Left lung (tissue), 10 donors: Measurements from ENCODE around the gene MYH10. TPM values are rescaled to one million over a fixed set of nuclear protein-coding genes. Genes with fewer than 3 reads are reported as not detected.

Experiments
- ATAC-seq: fragments of 200-7000 bp; cut with Tn5 transposase; one replicate; pipeline ENCODE4 v1.9.1; 2020; ENCODE audit warnings: moderate library complexity
- DNase-seq, 4 donors: peaks; one replicate each; pipeline ENCODE4 v3.0.0-alpha.2; 2013 to 2020
- H3K27ac ChIP-seq, 2 donors: fragments of 200-600 bp; sonication (generic) in 1 of 2; one replicate each; pipeline versions ENCODE4 v1.5.0 to v1.8.0; 2020 to 2021
- H3K27me3 ChIP-seq, 2 donors: fragments of 200-600 bp; sonication (generic) in 1 of 2; one replicate each; pipeline versions ENCODE4 v1.5.0 to v1.8.0; 2020 to 2021
- H3K36me3 ChIP-seq, 2 donors: fragments of 200-600 bp; sonication (generic) in 1 of 2; one replicate each; pipeline versions ENCODE4 v1.5.0 to v1.8.0; 2020 to 2021
- H3K4me1 ChIP-seq, 2 donors: fragments of 200-600 bp; one replicate each; pipeline ENCODE4 v1.8.0; 2021
- H3K4me3 ChIP-seq, 2 donors: fragments of 200-600 bp; sonication (generic) in 1 of 2; one replicate each; pipeline versions ENCODE4 v1.5.0 to v1.8.0; 2020 to 2021; ENCODE audit warnings: mild to moderate bottlenecking in 1 of 2
- H3K9me3 ChIP-seq, 2 donors: fragments of 200-600 bp; sonication (generic) in 1 of 2; one replicate each; pipeline versions ENCODE4 v1.5.0 to v1.8.0; 2020 to 2021
- intact Hi-C, 2 donors: fragments of 100-400 bp; cut with DNase I; formaldehyde crosslinking; loops; one replicate each; pipeline versions ENCODE4 v1.11.2 to v1.14.2; 2022
- polyA plus RNA-seq, 6 donors: library from polyadenylated mRNA; unstranded; fragments of 120-200 nt; gene quantifications; one replicate each; pipeline ENCODE4 v1.2.1, GENCODE V29; 2013; ENCODE audit not compliant: insufficient read length in 6 of 6
- total RNA-seq, 2 donors: library from RNA; stranded (reverse); fragmentation: NEBNext Ultra II Directional; extraction: Animal tissue kit (Norgen Biotek cat#: 25700); gene quantifications; one replicate each; pipeline ENCODE4 v1.2.1, GENCODE V29; 2021
- TF ChIP-seq, protein P1 (sequence below), 2 donors: fragments of 200-600 bp; sonication (generic) in 1 of 2; IDR thresholded peaks; one replicate each; pipeline versions ENCODE4 v1.5.0 to v1.8.0; 2021; ENCODE audit warnings: antibody characterized with exemption in 2 of 2
- donor health status: DM: no; HTN: yes; CAD: no.
- donor health status: DM: no; HTN: no; CAD: no.

MYH10 gene
- total and polyA plus RNA-seq, 8 donors = 70.9 to 196 (median 151) TPM

GRCh38 chr17:8496081-8496480, 134.4 kb downstream of the MYH10 start:
- TF ChIP-seq, protein P1, sequence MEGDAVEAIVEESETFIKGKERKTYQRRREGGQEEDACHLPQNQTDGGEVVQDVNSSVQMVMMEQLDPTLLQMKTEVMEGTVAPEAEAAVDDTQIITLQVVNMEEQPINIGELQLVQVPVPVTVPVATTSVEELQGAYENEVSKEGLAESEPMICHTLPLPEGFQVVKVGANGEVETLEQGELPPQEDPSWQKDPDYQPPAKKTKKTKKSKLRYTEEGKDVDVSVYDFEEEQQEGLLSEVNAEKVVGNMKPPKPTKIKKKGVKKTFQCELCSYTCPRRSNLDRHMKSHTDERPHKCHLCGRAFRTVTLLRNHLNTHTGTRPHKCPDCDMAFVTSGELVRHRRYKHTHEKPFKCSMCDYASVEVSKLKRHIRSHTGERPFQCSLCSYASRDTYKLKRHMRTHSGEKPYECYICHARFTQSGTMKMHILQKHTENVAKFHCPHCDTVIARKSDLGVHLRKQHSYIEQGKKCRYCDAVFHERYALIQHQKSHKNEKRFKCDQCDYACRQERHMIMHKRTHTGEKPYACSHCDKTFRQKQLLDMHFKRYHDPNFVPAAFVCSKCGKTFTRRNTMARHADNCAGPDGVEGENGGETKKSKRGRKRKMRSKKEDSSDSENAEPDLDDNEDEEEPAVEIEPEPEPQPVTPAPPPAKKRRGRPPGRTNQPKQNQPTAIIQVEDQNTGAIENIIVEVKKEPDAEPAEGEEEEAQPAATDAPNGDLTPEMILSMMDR (IDR thresholded peaks at IDR 0.05) = no peak
- Histone ChIP-seq H3K27ac (no peak overlapping the region), H3K27me3 (no peaks in the 10 kb centered on the region), H3K9me3 (no peaks in the 10 kb centered on the region), H3K4me1 (no peaks in the 10 kb centered on the region), H3K4me3 (no peak overlapping the region), H3K36me3 (peaks cover 0 to 29% of the 10 kb centered on the region in 2 donors)
- no peak for DNase-seq
- no peak for ATAC-seq
- intact Hi-C loops = no loop called here

DNA sequence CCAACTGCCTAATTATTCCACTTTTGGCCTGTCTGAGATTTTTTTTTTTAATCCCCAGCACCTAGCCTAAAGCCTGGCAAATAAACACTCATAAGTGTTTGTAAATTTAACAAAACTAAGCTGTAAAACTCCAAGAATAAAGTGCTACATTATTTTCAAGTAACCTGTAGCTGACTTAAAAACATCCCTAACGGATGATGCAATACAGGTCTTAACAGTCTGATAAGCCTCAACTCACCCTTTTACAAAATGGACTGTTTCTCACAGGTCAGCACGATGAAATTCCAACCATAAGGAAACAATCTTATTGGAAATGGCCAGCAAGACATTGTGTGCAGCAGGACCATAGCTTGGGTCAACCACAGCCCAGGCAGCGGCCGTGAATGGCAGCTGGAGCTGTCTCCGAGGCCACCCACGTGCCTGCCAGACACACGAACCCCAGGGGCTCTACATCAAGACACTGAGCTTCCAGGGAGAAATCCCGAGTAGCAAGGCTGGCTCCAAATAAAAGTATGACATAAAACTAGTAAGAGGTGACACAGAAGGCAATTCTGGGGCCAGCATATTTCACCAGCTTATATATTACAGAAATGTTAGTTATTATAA, 135.9 kb downstream of the MYH10 start:
- Histone ChIP-seq H3K4me1 (no peaks in the 10 kb centered on the region), H3K36me3 (peaks cover 0 to 40% of the 10 kb centered on the region in 2 donors), H3K27ac (no peak overlapping the region), H3K27me3 (no peaks in the 10 kb centered on the region), H3K9me3 (no peaks in the 10 kb centered on the region), H3K4me3 (no peak overlapping the region)
- DNase-seq (no peak), ATAC-seq (no peak)
- TF ChIP-seq, protein P1 (IDR thresholded peaks at IDR 0.05) = no peak
- intact Hi-C loops = no loop called here

DNA sequence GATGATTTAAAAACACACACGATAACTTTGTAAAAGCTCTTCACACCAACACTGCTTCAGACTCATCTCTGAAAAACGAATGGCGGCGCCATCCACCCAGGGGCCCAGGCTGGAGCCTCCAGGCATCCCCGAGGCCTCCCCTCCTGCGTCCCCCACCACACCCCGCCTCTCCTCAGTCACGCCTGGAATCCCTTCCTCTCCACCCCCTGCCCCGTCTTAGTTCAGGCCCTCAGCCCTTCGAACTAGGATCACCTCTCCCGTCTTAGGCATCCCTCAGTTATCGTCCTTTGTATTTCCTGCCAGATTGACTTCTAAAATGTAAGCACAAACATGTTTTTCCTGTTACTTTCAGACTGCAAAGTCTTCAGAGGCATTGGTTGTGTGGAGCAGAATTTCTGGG, 136.5 kb downstream of the MYH10 start:
- ATAC-seq = no peak
- TF ChIP-seq, protein P1 (IDR thresholded peaks at IDR 0.05) = no peak
- DNase-seq = no peak
- intact Hi-C loops = no loop called here
- Histone ChIP-seq H3K27me3 (no peaks in the 10 kb centered on the region), H3K4me1 (no peaks in the 10 kb centered on the region), H3K27ac (no peak overlapping the region), H3K36me3 (peaks cover 0 to 40% of the 10 kb centered on the region in 2 donors), H3K4me3 (no peak overlapping the region), H3K9me3 (no peaks in the 10 kb centered on the region)

- Histone ChIP-seq H3K27ac (no peak overlapping the region), H3K4me1 (no peaks in the 10 kb centered on the region), H3K36me3 (peaks cover 0 to 49% of the 10 kb centered on the region in 2 donors), H3K4me3 (no peak overlapping the region), H3K9me3 (no peaks in the 10 kb centered on the region), H3K27me3 (no peaks in the 10 kb centered on the region)
- intact Hi-C loops = no loop called here
- no peak for DNase-seq
- TF ChIP-seq, protein P1 (IDR thresholded peaks at IDR 0.05) = no peak
- ATAC-seq = no peak
Observed at GRCh38 chr17:8492121-8492520, 138.4 kb downstream of the MYH10 start.

- Histone ChIP-seq H3K4me3 (no peak overlapping the region), H3K36me3 (peaks cover 0 to 48% of the 10 kb centered on the region in 2 donors), H3K27ac (no peak overlapping the region), H3K4me1 (no peaks in the 10 kb centered on the region), H3K9me3 (no peaks in the 10 kb centered on the region), H3K27me3 (no peaks in the 10 kb centered on the region)
- TF ChIP-seq, protein P1 (IDR thresholded peaks at IDR 0.05) = no peak
- DNase-seq (no peak), ATAC-seq (no peak)
- intact Hi-C loops = no loop called here
Observed at GRCh38 chr17:8490256-8491023, 140.1 kb downstream of the MYH10 start.
